GM21528 (cell line): ENCODE measurements around the gene ZEB2.

Source experiments
- ATAC-seq: cut with Tn5 transposase; IDR thresholded peaks from one replicate; pipeline ENCODE4 v1.9.1; 2021; ENCODE audit warnings: mild to moderate bottlenecking, moderate library complexity; ENCODE audit not compliant: unreplicated experiment, low FRiP score

ZEB2 gene

GRCh38 chr2:144519934-144520731 lies at the start of gene ZEB2:
TSS of gene ZEB2 (minus strand) at chr2:144520119. CDS start at chr2:144517350, 2,769 bp downstream.
- no peak for ATAC-seq

DNA sequence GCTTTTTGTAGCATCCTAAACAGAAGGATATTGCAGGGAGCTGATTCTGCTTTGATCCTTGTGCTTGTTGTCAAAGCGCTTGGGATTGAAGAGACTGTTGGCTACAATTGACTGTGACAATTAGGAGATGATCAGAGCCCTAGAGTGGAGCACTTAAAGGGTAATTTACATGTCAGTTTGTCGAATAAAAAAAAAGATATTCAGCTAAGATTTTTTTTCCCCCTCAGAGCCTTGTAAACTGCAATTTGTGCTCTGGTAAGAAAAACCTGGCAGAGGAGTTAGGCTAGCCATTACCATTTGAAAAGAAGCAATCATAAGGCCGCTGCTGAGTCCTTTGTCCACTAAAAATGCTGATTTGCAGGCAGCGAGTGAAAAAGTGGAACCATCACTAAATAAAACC lies 47.8 kb upstream of the ZEB2 start:
- no peak for ATAC-seq

- no peak for ATAC-seq
These were observed 46.5 kb upstream of the ZEB2 start for GRCh38 chr2:144566448-144566847.

DNA sequence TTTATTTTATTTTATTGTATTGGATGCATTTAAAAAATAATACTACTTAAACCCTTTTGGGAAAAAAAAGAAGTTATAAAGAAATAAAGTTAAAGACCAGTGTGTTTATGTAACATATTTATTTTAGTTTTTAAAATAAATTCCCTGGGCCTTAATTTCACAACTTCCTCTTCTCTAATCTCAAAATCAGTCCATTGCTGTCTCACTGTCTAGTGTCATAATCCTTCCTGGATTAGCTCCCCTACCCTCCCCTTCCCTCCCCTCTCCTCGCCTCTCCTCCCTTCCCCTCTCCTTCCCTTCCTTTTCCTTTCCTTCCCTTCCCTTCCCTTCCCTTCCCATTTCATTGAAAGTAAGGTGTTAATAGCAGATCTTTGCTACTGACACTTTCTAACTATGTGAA lies 40.3 kb upstream of the ZEB2 start:
- ATAC-seq = no peak

DNA sequence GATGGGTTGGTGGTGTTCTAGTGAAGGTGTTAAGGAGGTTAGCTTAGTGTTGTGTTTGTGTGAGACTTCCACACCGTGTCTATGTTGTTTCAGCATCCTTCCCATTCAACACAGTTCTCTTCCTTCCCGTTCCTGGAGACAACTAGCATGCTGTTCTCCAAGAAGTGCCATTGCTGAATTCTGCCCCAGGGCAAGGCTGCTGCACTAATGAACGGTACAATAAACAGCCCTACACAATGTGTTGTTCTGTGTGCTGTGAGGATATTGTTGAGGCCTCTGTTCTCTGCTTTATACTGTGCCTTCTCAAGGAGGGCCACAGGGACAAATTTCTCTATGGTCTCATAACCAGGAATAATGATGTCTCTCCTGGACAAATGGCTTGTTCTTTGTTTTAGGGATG lies 39.8 kb upstream of the ZEB2 start:
- ATAC-seq = no peak

DNA sequence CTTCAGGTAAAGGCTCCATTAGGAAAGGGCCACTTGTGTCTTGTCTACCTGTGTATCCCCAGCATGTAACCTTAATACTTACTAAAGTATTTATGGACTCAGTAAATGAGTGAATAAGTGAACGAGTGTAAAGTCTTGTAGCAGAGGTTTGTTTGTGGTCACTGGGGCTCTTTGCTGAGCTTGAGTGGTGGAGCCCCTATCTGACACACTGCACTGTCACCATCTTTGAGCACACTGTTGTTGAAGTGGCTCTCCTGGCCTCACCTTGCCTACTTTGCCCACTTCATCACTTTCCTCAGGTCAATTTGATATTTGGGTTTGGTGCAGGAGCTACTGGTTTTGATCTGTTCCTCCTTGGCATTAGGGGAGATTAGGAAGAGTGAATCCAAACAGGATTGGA lies 39.3 kb upstream of the ZEB2 start:
- no peak for ATAC-seq

GRCh38 chr2:144554492-144555210 lies 34.7 kb upstream of the ZEB2 start:
- ATAC-seq = no peak

- ATAC-seq = no peak
These were observed 33.5 kb upstream of the ZEB2 start for GRCh38 chr2:144553379-144553778.

GRCh38 chr2:144552821-144553220 lies 32.9 kb upstream of the ZEB2 start:
- ATAC-seq = no peak

DNA sequence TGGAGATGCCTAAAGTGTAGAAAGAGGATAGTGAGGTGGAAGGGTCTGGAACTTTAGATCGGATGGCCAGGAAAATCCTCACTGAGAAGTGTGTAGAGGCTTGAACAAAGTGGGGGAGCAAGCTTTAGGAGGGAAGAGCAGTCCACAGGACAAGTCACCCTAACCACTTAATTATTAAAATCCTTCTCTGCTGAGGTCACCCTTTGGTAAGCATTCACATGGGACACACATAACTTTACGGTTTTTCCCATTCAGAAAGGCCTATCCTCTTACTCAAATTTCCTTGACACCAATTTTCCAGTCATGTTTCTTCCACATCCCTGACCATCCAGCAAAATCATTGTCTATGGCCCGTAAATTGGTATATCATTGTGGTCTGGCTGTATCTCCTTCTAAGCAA lies 31.0 kb upstream of the ZEB2 start:
- no peak for ATAC-seq

DNA sequence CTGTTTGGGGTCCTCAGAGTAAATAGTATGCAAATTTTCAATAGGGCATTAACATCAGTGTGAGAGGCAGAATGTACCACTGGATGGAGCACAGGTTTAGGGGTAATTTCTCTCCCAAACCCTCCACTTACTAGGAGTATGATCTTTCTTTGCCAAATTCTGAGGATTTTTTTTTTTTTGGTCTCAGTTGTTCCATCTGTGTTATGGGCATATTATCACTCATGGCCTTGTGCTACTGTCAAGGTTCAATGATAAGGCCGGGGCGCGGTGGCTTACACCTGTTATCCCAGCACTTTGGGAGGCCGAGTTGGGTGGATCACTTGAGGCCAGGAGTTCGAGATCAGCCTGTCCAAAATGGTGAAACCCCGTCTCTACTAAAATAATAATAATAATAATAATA lies 30.2 kb upstream of the ZEB2 start:
- ATAC-seq = no peak

DNA sequence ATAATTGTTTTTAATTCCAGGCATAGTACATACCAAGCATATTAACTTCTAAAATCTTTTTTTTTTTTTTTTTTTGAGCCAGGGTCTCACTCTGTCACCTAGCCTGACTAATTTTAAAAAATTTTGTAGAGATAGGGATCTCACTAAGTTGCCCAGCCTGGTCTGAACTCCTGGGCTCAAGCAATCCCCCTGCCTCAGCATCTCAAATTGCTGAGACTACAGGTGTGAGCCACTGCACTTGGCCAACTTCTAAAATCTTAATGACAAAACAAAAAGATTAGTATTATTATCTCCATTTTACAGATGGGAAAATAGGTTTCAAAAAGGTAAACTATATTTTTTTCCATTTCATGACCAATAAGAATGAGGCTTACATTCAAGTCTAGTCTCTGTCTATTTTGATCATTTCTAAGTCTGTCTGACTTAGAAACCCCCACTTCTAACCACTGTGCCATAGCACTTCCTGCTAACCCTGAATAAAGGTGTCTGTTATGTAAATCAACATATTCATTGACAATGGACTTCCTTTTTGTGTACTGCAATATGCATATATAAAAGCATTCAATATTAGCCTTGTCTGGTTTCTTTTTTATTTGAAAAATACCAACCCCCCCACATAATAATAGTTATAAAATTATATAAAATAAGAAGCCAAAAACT lies 28.7 kb upstream of the ZEB2 start:
- no peak for ATAC-seq

DNA sequence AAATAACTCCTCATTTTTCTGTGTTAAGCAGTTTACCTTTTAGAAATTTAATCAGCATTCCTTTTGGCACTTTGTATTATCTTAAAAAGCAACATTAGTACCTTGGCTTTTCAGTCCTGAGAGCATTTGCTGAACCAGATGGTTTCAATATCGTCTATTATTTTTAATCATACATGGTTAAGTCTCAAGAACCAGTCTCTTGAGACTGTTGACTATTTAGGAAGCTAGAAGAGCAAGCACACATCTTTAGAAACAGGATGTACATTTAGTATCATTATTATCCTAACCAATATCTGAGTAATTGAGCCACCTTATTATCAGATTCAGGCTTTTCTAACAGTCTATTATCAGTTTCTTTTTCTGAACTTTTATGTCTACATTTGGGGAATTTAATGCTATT lies 28.2 kb upstream of the ZEB2 start:
- no peak for ATAC-seq

DNA sequence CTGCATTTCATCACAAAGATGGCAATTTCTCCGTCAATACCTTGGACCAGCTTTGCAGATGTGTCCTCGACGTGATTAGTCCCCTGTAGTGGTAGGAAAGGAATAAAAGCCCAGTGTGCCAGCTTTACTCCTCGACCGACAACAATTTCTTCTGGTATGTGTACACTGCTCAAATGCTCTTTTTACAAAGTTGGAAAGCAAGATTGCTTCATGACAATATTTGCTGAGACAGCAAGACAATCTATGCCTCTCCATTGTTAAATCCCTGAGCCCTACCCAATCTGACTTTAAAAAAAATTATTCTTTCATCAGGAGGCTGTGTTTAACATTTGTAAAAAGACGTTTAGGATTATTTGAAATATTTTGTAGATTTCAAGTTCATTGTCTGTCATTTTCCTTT lies 27.6 kb upstream of the ZEB2 start:
- ATAC-seq = no peak

DNA sequence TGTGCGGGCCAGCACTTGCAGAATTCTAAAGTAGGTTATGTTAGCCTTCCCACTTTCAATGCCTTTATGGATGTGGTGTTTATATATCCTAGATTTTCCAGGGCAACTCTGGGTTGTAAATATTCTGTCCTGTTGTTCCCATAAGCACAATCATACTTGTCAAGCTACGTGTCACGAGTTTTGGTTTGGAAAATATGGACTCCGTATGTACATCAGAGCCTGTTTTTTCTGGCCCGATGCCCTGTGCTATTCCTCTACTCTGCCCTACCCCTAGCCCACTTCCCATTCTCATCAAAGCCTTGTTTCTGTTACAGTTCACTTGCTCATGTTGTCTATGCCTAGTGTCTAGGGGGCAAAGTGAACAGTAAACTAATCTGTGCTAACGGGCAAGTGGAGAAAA lies 27.0 kb upstream of the ZEB2 start:
- ATAC-seq = no peak

DNA sequence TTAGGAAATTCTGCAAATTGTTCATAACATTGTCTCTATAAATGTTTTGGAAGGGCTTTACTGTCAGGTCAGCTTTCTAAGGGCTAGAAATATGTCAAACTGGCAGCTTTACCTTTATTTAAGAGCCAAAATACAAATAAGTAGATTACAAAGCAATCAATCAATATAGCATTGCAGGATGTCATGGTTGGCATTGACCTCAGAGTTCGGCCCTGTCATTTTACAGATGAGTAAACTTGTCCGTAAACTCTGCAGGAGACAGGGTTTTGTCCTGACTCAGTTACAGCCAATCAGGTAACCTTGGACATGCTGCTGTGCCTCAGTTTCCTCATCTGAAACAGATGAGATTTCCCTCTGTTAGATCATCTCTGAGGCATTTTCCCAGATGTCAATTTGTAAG lies 25.9 kb upstream of the ZEB2 start:
- ATAC-seq = no peak

- no peak for ATAC-seq
These were observed 24.1 kb upstream of the ZEB2 start for GRCh38 chr2:144544053-144544452.

- ATAC-seq = no peak
These were observed 21.5 kb upstream of the ZEB2 start for GRCh38 chr2:144541396-144541795.

- ATAC-seq = no peak
These were observed 19.4 kb upstream of the ZEB2 start for GRCh38 chr2:144539289-144539782.

DNA sequence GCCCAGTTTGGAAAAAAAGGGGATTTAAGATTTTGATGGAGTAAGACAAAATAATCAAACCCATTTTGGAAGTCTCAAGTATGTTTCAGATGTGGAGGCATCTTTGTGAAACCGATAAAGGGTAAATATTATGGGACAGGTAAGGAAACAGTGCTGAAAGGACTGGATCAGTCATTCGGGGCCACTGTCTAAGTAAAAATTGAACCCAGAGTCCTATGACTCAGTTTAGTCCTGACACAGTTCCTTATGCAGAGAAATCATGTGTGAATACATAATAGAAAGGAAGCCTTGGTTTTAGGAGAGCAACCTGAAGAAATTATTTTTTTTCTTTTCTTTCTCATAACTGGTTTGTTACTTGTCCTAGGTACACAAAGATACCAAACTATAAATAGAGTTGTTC lies 15.4 kb upstream of the ZEB2 start:
- ATAC-seq = no peak

DNA sequence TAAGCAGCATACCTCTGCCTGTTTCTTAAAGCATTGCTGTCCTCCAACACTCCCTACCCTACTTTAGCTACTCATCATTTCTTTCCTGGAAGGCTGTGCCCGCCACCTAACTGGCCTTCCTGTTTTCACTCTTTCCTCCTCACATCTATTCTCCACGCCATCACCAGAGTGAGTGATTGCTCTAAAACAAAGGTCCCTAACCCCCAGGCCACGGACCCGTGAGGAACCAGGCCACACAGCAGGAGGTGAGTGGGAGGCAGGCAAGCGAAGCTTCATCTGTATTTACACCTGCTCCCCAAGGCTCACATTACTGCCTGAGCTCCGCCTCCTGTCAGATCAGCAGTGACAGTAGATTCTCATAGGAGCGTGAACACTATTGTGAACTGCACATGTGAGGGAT lies 13.3 kb upstream of the ZEB2 start:
- ATAC-seq = no peak
